GM19397 (cell line): ENCODE results near the gene DGCR8.

ENCODE experiments used
- ATAC-seq: cut with Tn5 transposase; IDR thresholded peaks from one replicate; pipeline ENCODE4 v1.9.1; 2021; ENCODE audit warnings: mild to moderate bottlenecking, moderate library complexity; ENCODE audit not compliant: unreplicated experiment

The DGCR8 gene

DNA sequence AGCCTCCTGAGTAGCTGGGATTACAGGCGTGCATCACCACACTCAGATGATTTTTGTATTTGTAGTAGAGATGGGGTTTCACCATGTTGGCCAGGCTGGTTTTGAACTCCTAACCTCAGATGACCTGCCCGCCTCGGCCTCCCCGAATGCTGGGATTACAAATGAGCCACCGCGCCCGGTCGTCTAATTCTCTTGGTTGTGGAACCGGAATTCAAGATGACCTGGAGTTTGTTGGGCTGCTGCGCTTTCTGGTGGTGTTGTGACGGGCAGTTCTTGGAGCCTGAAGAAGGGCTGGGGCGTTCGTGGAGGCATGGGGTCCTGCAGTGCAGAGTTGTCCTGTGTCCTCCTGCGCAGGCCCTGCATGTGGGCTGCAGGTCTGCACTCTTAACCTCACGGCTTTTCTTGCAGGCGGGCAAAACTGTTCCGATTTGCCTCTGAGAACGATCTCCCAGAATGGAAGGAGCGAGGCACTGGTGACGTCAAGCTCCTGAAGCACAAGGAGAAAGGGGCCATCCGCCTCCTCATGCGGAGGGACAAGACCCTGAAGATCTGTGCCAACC is 41.9 kb downstream of the DGCR8 start:
- ATAC-seq, result no peak

DNA sequence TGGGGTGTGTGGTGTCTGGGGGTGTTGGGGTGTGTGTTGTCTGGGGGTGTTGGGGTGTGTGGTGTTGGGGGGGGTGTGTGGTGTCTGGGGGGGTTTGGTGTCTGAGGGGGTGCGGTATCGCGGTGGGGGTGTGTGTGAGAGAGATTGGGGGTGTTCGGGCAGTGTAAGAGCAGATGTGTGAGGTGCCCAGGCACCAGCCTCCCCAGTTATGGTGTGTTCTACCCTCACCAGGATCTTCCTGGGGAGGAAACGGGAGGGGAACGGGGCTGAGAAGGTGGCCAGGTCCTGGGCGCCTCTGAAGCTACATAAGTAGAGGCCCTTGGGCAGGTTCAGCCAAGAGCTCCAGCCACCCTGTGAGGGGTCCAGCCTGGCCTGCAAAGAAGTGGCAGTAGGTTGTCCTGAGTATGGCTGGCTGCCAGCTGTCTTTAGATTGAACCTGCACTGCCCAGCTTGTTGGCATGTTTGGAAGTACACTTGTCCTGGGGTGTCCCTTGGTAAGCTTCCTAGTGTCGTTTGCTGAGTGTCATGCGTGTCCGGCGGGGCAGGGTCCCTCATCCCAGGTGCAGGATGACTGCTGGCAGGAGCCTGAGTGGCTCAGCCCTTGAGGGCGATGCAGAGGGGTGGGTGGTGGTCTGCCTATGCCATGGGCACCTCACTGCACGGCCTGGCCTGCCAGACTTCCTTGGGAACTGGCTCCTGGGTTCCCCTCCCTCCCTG is 43.5 kb downstream of the DGCR8 start:
- ATAC-seq, result no peak

DNA sequence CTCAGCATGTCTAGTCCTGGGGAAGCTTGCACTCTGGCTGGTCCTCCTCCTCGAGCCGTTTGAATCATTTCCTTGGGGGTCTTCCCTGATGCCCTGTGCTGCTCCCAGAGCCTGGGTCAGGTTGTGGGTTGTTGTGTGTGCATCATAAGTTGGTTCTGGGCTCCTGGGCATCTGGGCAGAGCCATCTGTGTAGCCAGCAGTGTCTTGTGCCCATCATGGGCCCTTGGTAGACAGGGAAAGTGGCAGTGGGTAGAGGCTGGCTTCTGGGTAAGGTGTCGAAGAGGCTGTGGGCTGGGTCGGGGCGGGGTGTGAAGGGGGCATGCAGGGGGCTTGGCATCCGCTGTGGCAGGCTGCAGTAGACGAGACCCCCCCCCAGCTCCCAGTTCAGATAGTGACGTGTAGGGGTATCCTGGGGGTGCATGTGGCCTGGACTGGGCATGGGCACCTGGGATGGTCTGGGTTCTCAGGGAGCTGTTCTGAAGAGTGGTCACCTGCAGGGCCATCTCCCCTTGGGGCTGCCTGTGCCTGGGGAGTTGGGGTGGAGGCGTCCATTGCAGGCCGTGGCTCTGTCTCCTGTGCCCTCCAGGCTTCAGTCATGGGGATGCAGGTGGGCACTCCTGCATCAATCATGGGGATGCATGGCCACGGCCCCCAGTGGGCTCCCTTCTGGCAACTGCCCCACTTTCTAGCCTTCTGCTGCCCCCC is 44.2 kb downstream of the DGCR8 start:
- no peak for ATAC-seq

DNA sequence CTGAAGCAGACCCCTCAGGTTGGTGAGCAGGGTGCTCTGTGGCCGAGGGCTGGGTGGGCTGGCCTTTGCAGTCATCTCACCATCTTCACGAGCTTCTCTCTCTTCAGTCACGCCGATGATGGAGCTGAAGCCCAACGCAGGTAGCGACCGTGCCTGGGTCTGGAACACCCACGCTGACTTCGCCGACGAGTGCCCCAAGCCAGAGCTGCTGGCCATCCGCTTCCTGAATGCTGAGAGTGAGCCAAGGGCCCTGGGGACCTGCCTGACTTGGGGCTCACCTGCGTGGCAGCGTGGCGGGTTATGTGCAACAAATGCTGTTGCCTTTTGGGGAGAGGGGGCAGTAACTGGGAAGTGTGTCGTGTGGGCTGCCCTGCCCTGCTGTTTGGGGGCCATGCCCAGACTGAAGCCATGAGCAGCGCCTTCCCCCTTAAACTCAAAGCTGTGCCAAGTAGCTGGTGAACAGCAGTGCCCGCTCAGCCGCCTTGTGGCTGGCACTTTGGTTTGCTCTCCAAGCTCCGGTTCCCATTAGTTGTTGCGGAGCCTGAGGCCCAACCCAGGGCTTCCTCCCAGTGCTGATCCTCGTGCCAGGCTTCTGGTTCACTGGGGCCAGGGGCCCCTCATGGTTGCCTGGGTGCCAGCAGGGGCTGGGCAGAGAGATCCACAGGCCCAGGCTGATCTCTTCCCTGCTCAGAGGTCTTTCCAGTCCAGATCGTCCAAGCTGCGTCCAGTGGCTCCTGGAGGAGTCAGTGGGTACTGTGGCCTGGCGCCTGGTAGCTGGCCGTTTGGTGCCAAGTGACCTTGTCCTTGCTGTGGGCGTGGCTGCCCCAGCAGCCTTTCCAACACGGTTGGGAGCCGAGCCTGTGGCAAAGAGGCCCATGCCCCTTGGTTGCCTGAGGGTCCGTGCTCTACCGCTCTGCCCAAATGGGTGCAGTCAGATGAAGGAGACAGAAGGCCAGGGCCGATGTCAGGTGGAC is 45.4 kb downstream of the DGCR8 start:
- ATAC-seq, result no peak

DNA sequence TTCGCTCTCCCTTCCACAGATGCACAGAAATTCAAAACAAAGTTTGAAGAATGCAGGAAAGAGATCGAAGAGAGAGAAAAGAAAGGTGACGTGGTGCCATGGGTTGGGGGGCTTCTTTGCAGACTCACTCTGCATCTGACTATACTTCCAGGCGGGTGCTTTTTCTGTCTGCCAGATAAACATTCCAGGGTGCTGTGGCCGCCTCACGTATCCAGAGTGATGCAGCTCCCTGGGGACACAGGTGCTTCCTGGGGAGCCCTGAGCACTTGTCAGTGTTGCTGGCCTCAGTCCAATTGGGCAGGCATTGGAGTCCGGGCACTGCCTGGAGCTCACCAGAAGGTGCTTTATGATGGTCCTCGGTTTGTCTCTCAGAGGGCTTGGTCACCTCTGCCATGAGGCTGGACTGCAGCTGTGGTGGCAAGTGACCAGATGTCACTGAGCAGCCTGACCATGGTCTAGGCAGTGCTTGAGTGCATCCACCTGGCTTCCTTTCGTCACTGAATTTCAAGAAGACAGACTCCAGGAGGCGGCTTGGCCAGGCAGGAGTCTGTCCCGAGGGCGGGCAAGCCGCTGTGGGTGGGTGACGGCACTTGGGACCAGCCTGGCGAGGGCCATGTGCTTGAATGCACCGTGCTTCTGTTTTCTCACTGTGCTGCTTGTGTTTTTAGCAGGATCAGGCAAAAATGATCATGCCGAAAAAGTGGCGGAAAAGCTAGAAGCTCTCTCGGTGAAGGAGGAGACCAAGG is 46.4 kb downstream of the DGCR8 start:
- ATAC-seq, result no peak

DNA sequence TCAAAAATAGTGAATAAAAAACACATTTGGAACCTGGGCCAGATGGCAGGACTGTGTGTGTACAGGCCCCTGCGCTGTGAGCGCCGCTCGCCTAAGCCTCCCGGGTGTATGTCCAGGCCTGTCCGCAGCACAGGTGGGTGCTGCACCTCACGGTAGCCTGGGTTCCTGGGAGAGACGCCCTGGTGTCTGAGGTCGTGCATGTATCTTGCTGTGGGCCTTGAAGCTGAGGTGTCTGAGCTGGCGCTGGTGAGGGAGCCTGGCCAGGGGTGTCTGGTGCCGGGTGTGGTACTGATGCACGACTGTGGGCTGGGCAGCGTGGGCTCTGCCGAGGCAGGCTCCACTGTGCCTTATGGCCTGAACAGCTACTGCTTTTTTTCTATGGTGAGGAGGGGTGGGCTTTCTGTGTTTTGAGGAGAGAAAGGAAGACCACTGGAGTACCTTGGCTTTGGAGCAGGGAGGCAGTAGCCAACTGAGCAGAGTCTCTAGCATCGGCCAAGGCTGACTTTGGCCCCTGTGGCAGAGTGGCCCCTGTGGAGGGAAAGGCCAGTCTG is 47.4 kb downstream of the DGCR8 start:
- ATAC-seq, result no peak

DNA sequence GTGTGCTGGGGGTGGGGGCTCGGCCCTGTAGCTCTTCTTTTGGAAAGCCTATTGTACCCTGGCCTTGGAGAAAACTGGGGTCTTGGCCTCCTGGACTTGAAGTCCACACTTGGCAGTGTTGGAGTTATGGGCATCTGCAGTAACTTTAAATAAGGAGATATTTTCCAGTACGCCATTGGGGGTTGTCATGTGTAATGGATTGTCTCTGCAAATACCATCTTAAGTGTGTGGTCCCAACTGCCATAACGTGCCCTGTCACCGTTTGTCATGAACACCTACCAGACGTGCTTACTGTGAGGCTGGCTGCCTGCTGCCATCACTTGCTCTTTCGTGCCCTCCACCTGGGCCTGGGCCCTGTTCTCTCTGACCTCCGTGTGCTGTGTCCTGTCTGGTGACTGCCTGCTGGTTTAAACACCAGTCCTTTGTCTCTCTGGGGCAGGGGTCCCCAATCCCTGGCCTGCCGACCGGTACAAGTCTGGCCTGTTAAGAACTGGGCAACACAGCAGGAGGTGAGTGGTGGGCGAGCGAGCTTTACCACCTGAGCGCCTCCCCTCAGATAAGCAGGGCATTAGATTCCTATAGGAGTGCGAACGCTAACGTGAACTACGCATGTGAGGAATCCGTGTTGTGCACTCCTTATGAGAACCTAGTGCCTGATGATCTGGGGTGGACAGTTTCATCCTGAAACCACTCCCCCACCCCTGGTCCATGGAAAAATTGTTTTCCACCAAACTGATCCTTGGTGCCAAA is 48.0 kb downstream of the DGCR8 start:
- no peak for ATAC-seq

DNA sequence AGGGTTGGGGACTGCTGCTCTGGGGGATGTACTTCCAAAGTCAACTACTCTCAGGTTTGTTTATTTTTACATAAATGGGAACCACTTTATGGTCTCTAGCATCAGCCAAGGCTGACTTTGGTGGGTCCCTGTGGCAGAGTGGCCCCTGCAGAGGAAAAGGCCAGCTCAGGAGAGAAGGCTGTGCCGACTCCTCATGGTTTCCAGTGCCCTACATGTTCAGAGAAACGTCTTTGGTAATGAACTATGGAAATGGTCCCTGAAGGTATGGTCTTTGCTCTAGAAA is 48.5 kb downstream of the DGCR8 start:
- no peak for ATAC-seq

DNA sequence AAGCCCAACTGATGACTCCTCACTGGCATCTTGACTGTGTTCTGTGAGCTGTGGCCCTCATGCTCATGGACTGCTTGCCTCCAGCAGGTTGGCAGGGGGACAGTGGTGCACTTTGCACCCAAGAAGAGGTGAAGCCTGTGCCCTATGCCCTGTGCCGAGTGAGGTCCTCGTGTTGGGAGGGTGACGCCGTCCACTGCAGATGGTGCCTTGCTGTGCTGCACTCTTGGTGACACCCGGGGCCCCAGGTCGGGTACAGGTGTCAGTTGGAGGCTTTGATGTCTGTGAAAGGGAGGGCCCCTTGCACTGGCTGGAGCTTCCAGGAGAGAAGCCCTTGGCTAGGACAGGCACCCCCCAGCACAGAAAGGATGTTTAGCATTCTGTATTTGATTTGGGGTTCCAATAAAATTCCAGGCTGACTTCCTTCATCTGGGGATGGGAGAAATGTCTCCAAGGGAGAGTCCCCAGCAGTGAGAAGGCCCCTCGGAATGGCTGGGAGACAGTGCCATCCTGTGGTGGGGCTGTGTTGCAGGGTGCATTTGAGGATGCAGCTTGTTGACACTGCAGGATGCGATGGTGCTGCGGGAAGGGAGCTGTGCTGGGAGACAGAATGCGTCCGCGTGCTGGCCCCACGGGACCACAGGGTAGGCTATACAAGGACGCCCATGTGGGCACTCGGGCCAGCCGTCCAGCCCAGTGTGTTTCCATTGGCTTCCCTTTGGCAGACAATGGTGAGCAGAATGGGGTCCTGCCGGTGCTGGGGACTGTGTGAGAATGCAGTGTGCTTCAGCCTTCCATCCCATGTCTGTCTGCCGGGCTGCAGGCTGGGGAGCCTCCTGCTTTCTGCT is 49.1 kb downstream of the DGCR8 start:
- ATAC-seq, result no peak

DNA sequence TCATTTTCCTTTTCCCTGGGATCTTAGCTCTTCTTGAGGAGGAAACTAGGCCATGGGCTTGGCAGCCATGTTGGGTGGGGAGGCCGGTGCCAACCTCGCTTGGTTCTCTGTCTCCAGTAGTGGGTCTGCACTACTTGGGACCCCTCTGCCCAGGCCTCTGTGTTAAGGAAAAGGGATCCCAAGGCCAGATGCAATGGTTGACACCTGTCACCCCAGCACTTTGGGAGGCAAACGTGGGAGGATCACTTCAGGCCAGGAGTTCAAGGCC is 49.6 kb downstream of the DGCR8 start:
- ATAC-seq, result no peak

DNA sequence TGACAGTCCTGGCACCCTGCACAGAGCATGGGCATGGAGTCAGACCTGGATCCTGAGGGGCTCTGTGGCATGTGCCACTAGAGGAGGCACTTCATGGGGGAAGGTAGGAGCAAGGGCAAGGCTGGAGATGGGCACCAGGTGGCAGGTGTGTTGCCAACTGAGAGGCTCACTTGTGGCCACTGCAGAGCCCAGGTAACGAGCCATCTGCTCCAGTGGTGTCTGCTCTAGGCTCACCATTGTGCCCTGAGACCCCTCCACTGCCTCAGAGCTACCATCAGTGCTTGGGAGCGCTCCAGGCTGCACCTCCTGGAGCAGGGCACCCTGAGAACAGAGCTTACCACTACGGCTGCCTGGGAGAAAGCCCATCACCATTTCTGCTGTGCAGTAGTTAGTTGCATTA is 50.3 kb downstream of the DGCR8 start:
- no peak for ATAC-seq

DNA sequence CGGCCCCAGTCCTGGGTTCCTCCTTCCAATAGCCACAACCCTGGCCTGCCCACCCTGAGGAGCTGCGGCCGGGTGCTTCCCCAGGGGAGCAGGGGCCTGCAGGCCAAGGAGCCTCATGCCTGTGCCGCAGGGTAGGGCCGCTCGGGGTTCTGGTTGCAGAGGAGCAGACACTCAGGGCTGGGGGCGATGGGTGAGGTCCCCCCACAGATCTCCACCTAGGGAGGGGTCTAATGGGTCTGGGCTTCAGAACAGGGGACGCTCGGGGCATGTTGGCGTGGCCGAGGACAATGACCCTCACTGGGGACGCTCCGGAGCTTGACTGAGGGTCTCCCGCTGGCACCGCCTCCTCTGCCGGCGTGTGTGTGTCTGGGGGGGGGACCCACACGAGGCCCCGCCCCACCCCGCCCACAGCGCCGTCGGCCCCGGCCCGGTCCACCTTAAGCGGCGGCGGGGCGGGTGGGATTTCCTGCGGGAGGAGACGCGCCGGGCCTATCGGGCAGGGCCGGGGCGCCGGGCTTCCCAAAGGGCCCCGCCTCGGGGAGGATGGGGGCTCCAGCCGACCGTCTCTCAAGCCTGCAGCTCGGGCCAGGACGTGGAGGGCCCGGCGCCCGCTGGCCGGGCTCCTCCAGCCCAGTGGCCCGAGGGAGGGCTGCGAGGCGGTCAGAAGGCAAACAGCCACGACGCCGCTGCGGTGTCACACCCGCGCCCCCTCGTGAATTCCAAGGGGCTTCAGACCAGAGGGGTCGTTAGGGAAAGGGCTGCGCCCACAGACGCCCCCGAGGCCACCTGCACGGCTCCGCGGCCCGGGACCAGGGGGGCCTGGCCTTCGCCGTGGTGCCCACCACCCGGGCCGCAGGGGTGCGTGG is 50.9 kb downstream of the DGCR8 start:
- peak; percentile 60 for ATAC-seq

DNA sequence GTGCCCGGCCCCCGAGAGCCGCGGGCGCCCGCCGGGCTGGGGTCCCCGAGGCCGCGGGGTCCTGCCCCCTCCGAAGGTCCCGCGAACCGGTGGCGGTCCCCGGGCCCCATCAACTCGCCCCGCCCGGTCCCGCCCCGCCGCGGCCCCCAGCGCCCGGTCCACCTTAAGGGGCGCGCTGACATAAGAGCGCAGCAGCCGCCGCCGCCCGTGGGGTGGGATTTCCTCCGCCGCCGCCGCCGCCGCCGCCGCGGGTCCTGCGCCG is 51.5 kb downstream of the DGCR8 start, which contains the start of gene ZDHHC8:
Gene ZDHHC8, plus strand, starts transcription at position 208 of the 262 bp plus-strand sequence. CDS start 144 bp downstream, outside the sequence.
- peak; percentile 56 for ATAC-seq

DNA sequence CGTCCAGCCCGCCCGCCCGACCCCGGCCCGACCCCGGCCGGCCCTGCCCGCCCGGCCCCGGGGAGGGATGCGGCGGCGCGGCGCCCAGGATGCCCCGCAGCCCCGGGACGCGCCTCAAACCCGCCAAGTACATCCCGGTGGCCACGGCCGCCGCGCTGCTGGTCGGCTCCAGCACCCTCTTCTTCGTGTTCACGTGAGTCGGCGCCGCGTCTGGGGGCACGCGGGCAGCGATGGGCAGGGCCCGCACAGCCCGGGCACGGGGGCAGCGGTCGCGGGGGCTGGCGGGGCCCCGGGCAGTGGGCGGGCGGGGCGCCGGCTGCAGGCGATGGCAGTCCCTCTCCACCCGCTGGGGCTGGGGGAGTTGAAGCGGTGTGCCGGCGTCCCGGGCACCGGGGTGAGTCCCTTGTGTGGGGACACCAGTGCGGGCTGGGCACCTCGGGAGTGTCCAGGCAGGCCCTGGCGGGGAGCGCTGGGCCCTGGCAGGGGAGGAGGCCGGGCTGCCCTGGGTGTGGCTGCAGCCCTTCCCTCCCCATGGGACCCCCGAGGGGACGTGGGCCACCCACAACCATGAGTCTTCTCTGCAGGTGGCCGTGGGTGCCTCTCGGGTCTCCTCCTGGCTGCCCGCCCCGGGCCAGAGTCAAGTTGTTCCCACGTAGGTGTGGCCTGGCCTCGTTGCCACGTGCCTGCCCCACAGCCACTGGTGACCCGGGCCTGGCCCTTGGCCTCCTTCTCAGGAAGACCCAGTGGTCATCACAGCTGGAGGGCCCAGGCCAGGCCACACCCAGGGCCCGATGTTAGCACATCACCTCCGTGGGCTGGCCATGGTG is 52.0 kb downstream of the DGCR8 start:
- ATAC-seq, result peak; percentile 10

DNA sequence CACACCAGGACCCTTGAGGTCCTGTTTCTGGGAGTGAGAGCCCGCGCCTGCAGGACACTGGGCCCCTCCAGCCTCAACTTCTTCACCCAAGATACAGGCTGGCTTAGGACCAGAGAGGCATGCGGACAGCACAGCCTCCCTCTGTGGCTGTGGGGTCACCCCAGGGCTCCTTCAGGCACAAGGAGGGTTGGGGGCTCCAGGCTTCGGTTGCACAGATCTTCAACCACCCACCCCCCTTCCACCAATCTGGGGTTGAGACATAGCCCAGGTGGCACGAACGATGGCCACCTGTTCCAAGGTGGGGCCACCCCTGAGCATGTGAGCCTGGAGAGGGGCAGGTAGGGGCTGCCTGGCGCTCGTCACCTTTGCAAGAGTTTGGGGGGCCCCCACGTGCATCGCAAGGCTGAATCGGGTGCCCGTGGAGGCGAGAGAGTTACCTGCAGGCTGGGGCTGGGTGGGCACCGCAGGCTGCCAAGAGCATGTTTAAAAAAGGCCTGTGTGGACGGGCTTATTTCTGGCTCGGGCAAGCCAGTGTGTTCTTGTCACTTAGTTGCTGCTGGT is 52.7 kb downstream of the DGCR8 start:
- ATAC-seq, result no peak

DNA sequence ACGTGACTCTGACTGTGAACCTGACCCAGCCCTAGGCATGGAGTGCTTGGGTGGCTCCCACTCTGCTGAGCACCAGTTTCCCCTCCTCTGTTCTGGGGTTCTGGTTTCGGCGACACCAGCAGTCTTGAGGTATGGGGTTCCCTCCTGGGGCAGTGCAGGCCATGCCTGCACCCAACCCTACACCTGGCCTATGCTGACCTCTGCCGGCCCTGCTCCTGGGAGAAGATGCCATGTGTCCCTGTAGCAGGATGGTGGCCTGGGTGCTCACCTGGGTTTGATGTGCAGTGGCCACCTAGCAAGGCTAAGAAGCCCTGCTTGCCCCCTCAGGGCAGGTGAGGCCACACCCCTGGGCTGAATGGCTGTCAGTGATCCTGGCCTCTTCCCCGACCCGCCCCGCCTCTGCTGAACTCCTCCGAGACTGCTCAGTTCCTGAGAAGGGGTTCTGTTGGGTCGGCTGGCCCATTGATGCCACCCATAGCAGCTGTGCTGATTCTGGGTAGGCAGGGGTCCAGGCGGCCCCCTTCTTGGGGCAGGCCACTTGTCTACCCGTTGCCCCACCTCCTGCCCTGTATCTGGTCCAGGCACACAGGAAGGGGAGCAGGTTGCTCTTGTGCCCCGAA is 54.0 kb downstream of the DGCR8 start:
- no peak for ATAC-seq

DNA sequence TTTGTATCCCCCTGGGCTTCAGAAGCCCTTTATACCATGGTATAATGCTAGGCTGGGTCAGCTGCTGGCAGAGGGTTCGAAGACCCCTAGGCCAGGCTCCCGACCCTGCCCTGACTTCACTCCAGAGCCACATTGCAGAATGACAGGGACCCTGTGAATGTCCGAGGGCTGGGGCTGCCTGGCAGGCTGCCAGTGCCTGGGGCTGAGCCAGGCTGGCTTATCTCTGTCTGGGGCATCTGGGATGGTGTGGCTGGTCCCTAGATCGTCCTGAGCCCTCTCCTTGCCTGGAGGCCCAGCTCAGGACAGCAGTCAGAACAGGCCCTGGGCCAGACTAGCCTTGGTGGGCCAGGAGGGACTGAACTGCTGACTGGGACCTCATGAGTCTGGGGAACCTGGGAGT is 55.2 kb downstream of the DGCR8 start:
- no peak for ATAC-seq
